PC-3 (cell line): Measurements from ENCODE around the gene UBAP1L. TPM values are rescaled to one million over a fixed set of nuclear protein-coding genes. Genes with fewer than 3 reads are reported as not detected.

Source experiments
- ATAC-seq: fragments of 200-7000 bp; cut with Tn5 transposase; 2 replicates; pipeline ENCODE4 v1.9.1; 2020; ENCODE audit warnings: mild to moderate bottlenecking, moderate library complexity
- BruUV-seq: library from RNA; stranded (reverse); fragments of 400-500 nt; replicated peaks from 2 replicates; lab custom pipeline; 2021; lab: Mats Ljungman, UMichigan
- CTCF ChIA-PET: fragments of 300-600 bp; sonication (Branson Sonifier 250); formaldehyde crosslinking; loops from one replicate; lab custom pipeline; 2022; ENCODE audit warnings: antibody characterized with exemption; lab: Charles Lee
- POLR2A ChIA-PET: fragments of 300-600 bp; sonication (Branson Sonifier 250); formaldehyde crosslinking; loops from one replicate; lab custom pipeline; 2022; ENCODE audit warnings: antibody characterized with exemption; ENCODE audit not compliant: unreplicated experiment; lab: Charles Lee
- DNase-seq: peaks from one replicate; pipeline ENCODE4 v3.0.0-alpha.2; 2015
- H2AFZ ChIP-seq: fragments of 300-600 bp; sonication (generic); 2 replicates; pipeline ENCODE4 v1.6.0; 2016; ENCODE audit warnings: antibody characterized with exemption, low read length
- H3F3A ChIP-seq: fragments of 300-600 bp; sonication (generic); one replicate; pipeline ENCODE4 v1.6.0; 2017; ENCODE audit warnings: antibody characterized with exemption, low read length, control low read depth, mild to moderate bottlenecking; ENCODE audit not compliant: unreplicated experiment
- H3K27ac ChIP-seq: fragments of 300-600 bp; sonication (generic); 2 replicates; pipeline ENCODE4 v1.5.1; 2016; ENCODE audit warnings: mild to moderate bottlenecking, low read length
- H3K27me3 ChIP-seq: fragments of 300-600 bp; sonication (generic); 2 replicates; pipeline ENCODE4 v1.6.1; 2016; ENCODE audit warnings: low read length, mixed read lengths
- H3K36me3 ChIP-seq: fragments of 300-600 bp; sonication (generic); 2 replicates; pipeline ENCODE4 v1.6.1; 2016; ENCODE audit warnings: low read depth, mixed run types, low read length, mixed read lengths
- H3K4me1 ChIP-seq: fragments of 300-600 bp; sonication (generic); 2 replicates; pipeline ENCODE4 v1.5.1; 2016; ENCODE audit warnings: low read length; ENCODE audit not compliant: insufficient read depth
- H3K4me2 ChIP-seq: fragments of 300-600 bp; sonication (generic); 2 replicates; pipeline ENCODE4 v1.6.0; 2016; ENCODE audit warnings: low read length
- H3K4me3 ChIP-seq: fragments of 300-600 bp; sonication (generic); 2 replicates; pipeline ENCODE4 v1.5.1; 2016; ENCODE audit warnings: mild to moderate bottlenecking, low read length, mixed read lengths
- H3K79me2 ChIP-seq: fragments of 300-600 bp; sonication (generic); 2 replicates; pipeline ENCODE4 v1.6.1; 2017; ENCODE audit warnings: low read length, mixed read lengths
- H3K9ac ChIP-seq: fragments of 300-600 bp; sonication (generic); 2 replicates; pipeline ENCODE4 v1.6.0; 2016; ENCODE audit warnings: mild to moderate bottlenecking, low read length
- H3K9me2 ChIP-seq: fragments of 300-600 bp; sonication (generic); replicated peaks from 2 replicates; pipeline ENCODE4 v1.6.1; 2016; ENCODE audit warnings: mixed run types, low read length, mixed read lengths
- H3K9me3 ChIP-seq: fragments of 300-600 bp; sonication (generic); 2 replicates; pipeline ENCODE4 v1.6.1; 2016; ENCODE audit warnings: low read length, mixed read lengths
- H4K20me1 ChIP-seq: fragments of 300-600 bp; sonication (generic); 2 replicates; pipeline ENCODE4 v1.6.1; 2016; ENCODE audit warnings: low read length, mixed read lengths
- EZH2 ChIP-seq: fragments of 300-600 bp; sonication (generic); IDR thresholded peaks from one replicate; pipeline ENCODE4 v1.6.1; 2017; ENCODE audit warnings: antibody characterized with exemption, mild to moderate bottlenecking, low read length; ENCODE audit not compliant: unreplicated experiment
- EZH2phosphoT487 ChIP-seq: fragments of 300-600 bp; sonication (generic); IDR thresholded peaks from 2 replicates; pipeline ENCODE4 v1.6.1; 2018; ENCODE audit warnings: mild to moderate bottlenecking, antibody characterized with exemption, low read length, borderline replicate concordance
- intact Hi-C: fragments of 100-400 bp; cut with micrococcal nuclease; formaldehyde crosslinking; loops from 2 replicates; pipeline ENCODE4 v1.9.0; 2023
- total RNA-seq: library from RNA; depleted of rRNA; stranded (reverse); fragments of >200 nt; gene quantifications from 2 replicates; pipeline ENCODE4 v1.2.3, GENCODE V29; 2014
- TF ChIP-seq, protein P1 (sequence below): fragments of 300-600 bp; sonication (generic); conservative IDR thresholded peaks from 2 replicates; pipeline ENCODE4 v1.5.1; 2017; ENCODE audit warnings: antibody characterized with exemption, low read depth, mild to moderate bottlenecking, low read length

The UBAP1L gene
- total RNA-seq, 1 experiment from 2014 or later = 3.4 TPM

- ChIA-PET CTCF (no interaction called here), POLR2A (no interaction called here)
- no peaks in the 10 kb centered on the region for H4K20me1 ChIP-seq
- H3K9ac ChIP-seq = no peak overlapping the region
- H3K36me3 ChIP-seq = peaks cover 13% of the 10 kb centered on the region
- no peak overlapping the region for H2AFZ ChIP-seq
- ATAC-seq (no peak), DNase-seq (no peak)
- no peak overlapping the region for H3K4me3 ChIP-seq
- H3K9me3 ChIP-seq = no peaks in the 10 kb centered on the region
- H3K27me3 ChIP-seq = no peaks in the 10 kb centered on the region
- no peaks in the 10 kb centered on the region for H3K4me1 ChIP-seq
- H3K4me2 ChIP-seq = no peak overlapping the region
- H3K9me2 ChIP-seq = no peaks in the 10 kb centered on the region
- intact Hi-C loops = no loop called here
- TF ChIP-seq, protein P1, sequence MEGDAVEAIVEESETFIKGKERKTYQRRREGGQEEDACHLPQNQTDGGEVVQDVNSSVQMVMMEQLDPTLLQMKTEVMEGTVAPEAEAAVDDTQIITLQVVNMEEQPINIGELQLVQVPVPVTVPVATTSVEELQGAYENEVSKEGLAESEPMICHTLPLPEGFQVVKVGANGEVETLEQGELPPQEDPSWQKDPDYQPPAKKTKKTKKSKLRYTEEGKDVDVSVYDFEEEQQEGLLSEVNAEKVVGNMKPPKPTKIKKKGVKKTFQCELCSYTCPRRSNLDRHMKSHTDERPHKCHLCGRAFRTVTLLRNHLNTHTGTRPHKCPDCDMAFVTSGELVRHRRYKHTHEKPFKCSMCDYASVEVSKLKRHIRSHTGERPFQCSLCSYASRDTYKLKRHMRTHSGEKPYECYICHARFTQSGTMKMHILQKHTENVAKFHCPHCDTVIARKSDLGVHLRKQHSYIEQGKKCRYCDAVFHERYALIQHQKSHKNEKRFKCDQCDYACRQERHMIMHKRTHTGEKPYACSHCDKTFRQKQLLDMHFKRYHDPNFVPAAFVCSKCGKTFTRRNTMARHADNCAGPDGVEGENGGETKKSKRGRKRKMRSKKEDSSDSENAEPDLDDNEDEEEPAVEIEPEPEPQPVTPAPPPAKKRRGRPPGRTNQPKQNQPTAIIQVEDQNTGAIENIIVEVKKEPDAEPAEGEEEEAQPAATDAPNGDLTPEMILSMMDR = no peak
- TF ChIP-seq EZH2 = no peak
- no peak for TF ChIP-seq EZH2phosphoT487
- no peaks in the 10 kb centered on the region for H3F3A ChIP-seq
- H3K27ac ChIP-seq = no peak overlapping the region
- H3K79me2 ChIP-seq = no peaks in the 10 kb centered on the region
- no TSS peak for BruUV-seq
These were observed 41.7 kb upstream of the UBAP1L start for GRCh38 chr15:65156692-65157091.

DNA sequence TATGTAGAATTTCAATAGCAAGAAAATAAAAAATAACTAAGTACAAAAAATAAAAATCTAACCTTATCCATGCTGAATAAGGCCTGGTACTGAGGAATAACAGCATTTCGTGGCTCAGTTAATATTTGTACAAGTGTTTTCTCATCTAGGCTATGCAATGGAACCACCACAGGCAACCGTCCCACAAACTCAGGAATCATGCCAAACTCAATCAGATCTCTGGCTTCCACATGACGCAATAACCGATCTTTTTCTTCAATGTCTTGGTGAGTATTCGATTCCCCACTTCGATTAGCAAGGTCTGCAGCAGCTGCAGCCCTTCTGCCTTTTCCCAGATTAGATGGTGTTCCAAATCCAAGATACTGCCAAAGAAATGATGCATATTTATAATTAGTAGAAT, 39.7 kb upstream of the UBAP1L start:
- no peaks in the 10 kb centered on the region for H3K9me2 ChIP-seq

DNA sequence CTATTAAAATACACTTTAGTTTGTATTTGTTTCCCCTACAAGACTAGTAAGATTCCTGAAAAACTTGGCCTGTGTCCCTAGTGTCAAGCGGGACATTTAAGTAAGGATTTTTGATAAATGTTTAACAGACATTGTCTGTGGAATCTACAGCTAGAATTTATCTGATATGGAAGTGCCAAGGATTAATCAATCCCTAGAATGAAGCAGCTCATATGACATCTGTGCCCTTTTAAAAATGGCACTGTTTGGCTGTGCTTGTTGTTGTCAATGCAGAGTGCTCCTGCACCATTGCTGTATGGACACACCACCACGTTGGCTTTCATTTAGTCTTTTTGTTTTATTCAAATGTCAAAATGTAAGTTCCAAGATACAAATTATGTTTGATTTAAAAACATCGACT, 32.9 kb upstream of the UBAP1L start:
- H3K4me2 ChIP-seq = no peak overlapping the region
- H3K9me3 ChIP-seq = no peaks in the 10 kb centered on the region
- intact Hi-C loops = no loop called here
- no peaks in the 10 kb centered on the region for H3K36me3 ChIP-seq
- H3F3A ChIP-seq = no peaks in the 10 kb centered on the region
- ATAC-seq (no peak), DNase-seq (no peak)
- H3K9me2 ChIP-seq = no peaks in the 10 kb centered on the region
- TF ChIP-seq, protein P1 = no peak
- TF ChIP-seq EZH2 (no peak), EZH2phosphoT487 (no peak)
- no peak overlapping the region for H3K27ac ChIP-seq
- ChIA-PET POLR2A (no interaction called here), CTCF (no interaction called here)
- no peaks in the 10 kb centered on the region for H3K27me3 ChIP-seq
- no peak overlapping the region for H2AFZ ChIP-seq
- no peak overlapping the region for H3K4me3 ChIP-seq
- no peaks in the 10 kb centered on the region for H3K79me2 ChIP-seq
- no peak overlapping the region for H3K9ac ChIP-seq
- H4K20me1 ChIP-seq = no peaks in the 10 kb centered on the region
- H3K4me1 ChIP-seq = no peaks in the 10 kb centered on the region
- no TSS peak for BruUV-seq

More for the DNA sequence above, 39.7 kb upstream of the UBAP1L start:
- no peak overlapping the region for H3K4me2 ChIP-seq
- H3K9me3 ChIP-seq = no peaks in the 10 kb centered on the region
- BruUV-seq = no TSS peak
- no peak overlapping the region for H3K9ac ChIP-seq
- H3K27ac ChIP-seq = no peak overlapping the region
- H3K27me3 ChIP-seq = no peaks in the 10 kb centered on the region
- H3K4me3 ChIP-seq = no peak overlapping the region
- H3K36me3 ChIP-seq = peaks cover 13% of the 10 kb centered on the region
- H2AFZ ChIP-seq = no peak overlapping the region
- H3K79me2 ChIP-seq = no peaks in the 10 kb centered on the region
- ATAC-seq (no peak), DNase-seq (no peak)
- H3F3A ChIP-seq = no peaks in the 10 kb centered on the region
- ChIA-PET POLR2A (no interaction called here), CTCF (no interaction called here)
- intact Hi-C loops = no loop called here
- no peaks in the 10 kb centered on the region for H3K4me1 ChIP-seq
- H4K20me1 ChIP-seq = no peaks in the 10 kb centered on the region
- TF ChIP-seq, protein P1 = no peak
- no peak for TF ChIP-seq EZH2
- no peak for TF ChIP-seq EZH2phosphoT487
